Esophagus (tissue), 2 donors: ENCODE data around the gene HSPBAP1. TPM values are rescaled to one million over a fixed set of nuclear protein-coding genes. Genes with fewer than 3 reads are reported as not detected.

Experiments
- H3K27ac ChIP-seq, 2 donors: one replicate each; pipeline ENCODE4 v1.5.1; 2013; ENCODE audit warnings: low read depth in 2 of 2, mild to moderate bottlenecking in 2 of 2, inconsistent platforms in 1 of 2, low read length in 1 of 2, moderate library complexity in 1 of 2
- H3K27me3 ChIP-seq, 2 donors: one replicate each; pipeline ENCODE4 v1.6.1; 2013; ENCODE audit warnings: low read length in 2 of 2, control low read depth in 1 of 2, mild to moderate bottlenecking in 1 of 2; ENCODE audit not compliant: insufficient read depth in 2 of 2, control insufficient read depth in 1 of 2
- H3K36me3 ChIP-seq, 2 donors: one replicate each; pipeline ENCODE4 v1.6.1; 2013; ENCODE audit warnings: low read length in 1 of 2; ENCODE audit not compliant: control insufficient read depth in 2 of 2, insufficient read depth in 2 of 2
- H3K4me1 ChIP-seq, 2 donors: one replicate each; pipeline ENCODE4 v1.6.1; 2013; ENCODE audit warnings: low read length in 1 of 2; ENCODE audit not compliant: control insufficient read depth in 2 of 2, insufficient read depth in 2 of 2
- H3K4me3 ChIP-seq, 2 donors: one replicate each; pipeline ENCODE4 v1.5.1; 2013; ENCODE audit warnings: low read length in 2 of 2, mild to moderate bottlenecking in 2 of 2, low read depth in 1 of 2, moderate library complexity in 1 of 2
- H3K9me3 ChIP-seq, 2 donors: one replicate each; pipeline ENCODE4 v1.6.1; 2013; ENCODE audit warnings: mild to moderate bottlenecking in 2 of 2, low read depth in 1 of 2, low read length in 1 of 2, moderate library complexity in 1 of 2; ENCODE audit not compliant: control insufficient read depth in 2 of 2, insufficient read depth in 1 of 2
- WGBS, 2 donors: extraction: QIAGEN DNeasy Blood & Tissue Kit; methylation state at CpG; one replicate each; pipeline ENCODE4 v1.1.7; 2013; 5-methylcytosine and 5-hydroxymethylcytosine counted together
- polyA plus RNA-seq, 2 donors: library from polyadenylated mRNA; stranded (reverse); fragments of 200-250 nt; gene quantifications; one replicate each; pipeline ENCODE4 v1.2.3, GENCODE V29; 2013
- donor health status: healthy with polysubstance abuse.
- donor health status: Bipolar disorder and iron deficiency.

Gene HSPBAP1
- polyA plus RNA-seq, 2 donors, result 4.2 to 7.5 TPM

DNA sequence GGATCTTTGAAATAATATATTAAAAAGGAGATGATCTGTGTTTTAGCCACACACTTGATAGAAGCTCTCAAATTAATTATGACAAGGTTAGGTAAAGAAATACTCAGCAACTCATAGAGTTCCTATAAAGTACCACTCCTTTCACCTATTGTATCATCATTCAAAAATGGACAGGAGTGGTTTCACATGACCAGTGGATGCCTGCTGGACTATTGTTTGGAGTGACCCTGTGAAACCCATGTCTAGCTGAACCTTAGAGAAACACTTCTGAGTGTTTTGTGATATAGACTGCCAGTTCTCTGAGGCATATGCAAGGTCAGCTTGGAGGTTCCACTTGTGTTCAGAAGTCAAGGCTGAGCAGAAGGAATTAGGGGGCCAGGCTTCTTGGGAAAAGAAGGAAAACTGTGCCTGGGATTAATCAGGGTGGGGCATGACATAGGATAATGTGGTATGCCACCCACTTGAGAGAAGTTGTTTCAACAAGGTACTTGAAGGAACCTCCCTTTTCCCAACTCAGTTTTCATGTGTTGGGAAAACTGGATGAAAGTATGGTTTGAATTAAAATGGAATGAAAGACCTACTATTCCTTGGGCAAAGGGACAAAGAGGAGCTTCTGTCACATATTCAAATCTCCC lies 97.6 kb downstream of the HSPBAP1 start:
- H3K27me3 ChIP-seq, result no peaks in the 10 kb centered on the region
- H3K27ac ChIP-seq, result no peak overlapping the region
- peaks cover 8% of the 10 kb centered on the region in 2 donors for H3K36me3 ChIP-seq
- no peak overlapping the region for H3K4me3 ChIP-seq
- no peaks in the 10 kb centered on the region for H3K9me3 ChIP-seq
- H3K4me1 ChIP-seq, result no peaks in the 10 kb centered on the region

DNA sequence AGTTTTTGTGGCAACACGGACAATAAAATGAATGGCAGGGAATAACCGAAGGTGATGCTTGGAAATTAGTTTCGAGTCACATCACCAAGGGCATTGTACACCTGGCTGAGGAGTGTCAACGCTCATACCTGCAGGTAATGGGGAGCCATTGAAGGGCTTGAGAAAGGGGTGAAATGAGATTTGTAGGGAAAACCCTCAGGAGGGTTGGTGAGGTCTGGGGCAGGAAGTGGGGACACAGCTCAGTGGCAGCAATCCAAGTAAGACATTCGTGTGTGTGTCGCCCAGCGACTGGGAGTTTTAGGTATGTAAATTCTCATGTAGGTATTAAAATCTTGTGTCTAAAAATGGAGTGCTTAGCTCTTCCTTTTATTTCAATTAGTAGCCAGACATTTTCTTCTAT lies 98.7 kb downstream of the HSPBAP1 start:
- Histone ChIP-seq H3K9me3 (no peaks in the 10 kb centered on the region), H3K27ac (no peak overlapping the region), H3K36me3 (peaks cover 4 to 5% of the 10 kb centered on the region in 2 donors), H3K4me1 (no peaks in the 10 kb centered on the region), H3K4me3 (no peak overlapping the region), H3K27me3 (no peaks in the 10 kb centered on the region)
- 83 to 86% methylated on average over 7 of the region's 7 CpGs for WGBS, 2 donors

DNA sequence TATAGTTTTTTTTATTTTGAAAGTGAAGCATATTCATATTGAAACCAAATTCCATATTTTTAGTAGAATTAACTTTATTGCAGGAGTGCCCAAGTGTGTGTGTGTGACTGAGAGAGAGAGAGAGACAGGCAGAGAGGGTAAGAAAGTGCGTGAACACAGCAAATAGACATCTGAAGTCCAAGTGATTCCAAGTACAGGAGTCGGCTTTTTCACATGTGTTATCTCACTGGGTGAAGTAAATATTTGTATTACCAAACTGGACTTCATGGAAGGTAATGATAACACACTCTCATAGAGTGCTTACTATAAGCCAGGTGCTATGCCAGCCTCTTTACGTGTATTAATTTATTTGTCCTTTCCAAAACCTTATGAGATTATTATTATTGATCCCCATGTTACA lies 101.0 kb downstream of the HSPBAP1 start:
- no peaks in the 10 kb centered on the region for H3K27me3 ChIP-seq
- 64 to 83% methylated on average over 3 of the region's 3 CpGs for WGBS, 2 donors
- no peak overlapping the region for H3K27ac ChIP-seq
- no peaks in the 10 kb centered on the region for H3K9me3 ChIP-seq
- no peak overlapping the region for H3K4me3 ChIP-seq
- peaks cover 4 to 5% of the 10 kb centered on the region in 2 donors for H3K36me3 ChIP-seq
- no peaks in the 10 kb centered on the region for H3K4me1 ChIP-seq

DNA sequence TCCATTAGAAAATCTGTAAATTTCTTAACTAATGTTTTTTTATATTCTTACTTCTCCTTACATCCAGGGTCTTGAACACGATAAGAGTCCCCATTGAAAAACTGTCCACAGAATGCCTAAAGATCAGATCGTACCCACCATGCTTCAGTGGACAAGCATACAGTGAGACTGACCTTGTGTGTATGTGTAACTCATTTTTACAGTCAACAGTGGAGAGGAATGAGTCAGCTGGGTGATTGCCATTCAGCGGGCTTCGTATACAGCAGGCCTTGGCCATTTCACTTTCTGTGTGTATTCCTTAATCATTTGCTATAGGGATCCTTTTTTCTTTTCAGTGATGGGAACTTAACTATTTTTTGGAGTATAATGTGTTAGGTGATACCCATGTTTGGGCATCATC lies 102.4 kb downstream of the HSPBAP1 start:
- peaks cover 3 to 8% of the 10 kb centered on the region in 2 donors for H3K36me3 ChIP-seq
- WGBS, 2 donors, result 79 to 84% methylated on average over 4 of the region's 4 CpGs

GRCh38 chr3:122690096-122690495 lies 103.5 kb downstream of the HSPBAP1 start:
- H3K4me1 ChIP-seq, result no peaks in the 10 kb centered on the region
- no peaks in the 10 kb centered on the region for H3K9me3 ChIP-seq
- H3K36me3 ChIP-seq, result peaks cover 0 to 6% of the 10 kb centered on the region in 2 donors
- no peak overlapping the region for H3K4me3 ChIP-seq
- 91 to 95% methylated on average over 1 of the region's 1 CpG for WGBS, 2 donors
- no peak overlapping the region for H3K27ac ChIP-seq
- no peaks in the 10 kb centered on the region for H3K27me3 ChIP-seq

More for the DNA sequence above, 102.4 kb downstream of the HSPBAP1 start:
- Histone ChIP-seq H3K4me3 (no peak overlapping the region), H3K9me3 (no peaks in the 10 kb centered on the region), H3K27ac (no peak overlapping the region), H3K4me1 (no peaks in the 10 kb centered on the region), H3K27me3 (no peaks in the 10 kb centered on the region)

Other genes starting within 250 kb of the HSPBAP1 start
- 10 to 100 TPM; 17.1 to 20.0 TPM for gene PARP9, start 229.5 kb downstream of the HSPBAP1 start, polyA plus RNA-seq
- 1 to 10 TPM; 5.9 to 6.4 TPM for gene DTX3L, start 229.5 kb downstream of the HSPBAP1 start, polyA plus RNA-seq
- under 1 TPM; 0.46 to 0.94 TPM for gene PARP15, start 216.2 kb downstream of the HSPBAP1 start, polyA plus RNA-seq
- gene PARP14, start 113.0 kb downstream of the HSPBAP1 start, polyA plus RNA-seq, result 1 to 10 TPM; 5.4 to 6.6 TPM
- gene SLC49A4, start 1.2 kb upstream of the HSPBAP1 start, polyA plus RNA-seq, result 10 to 100 TPM; 10.1 to 14.3 TPM
- under 1 TPM; 0.19 to 0.28 TPM for gene SEMA5B, start 233.9 kb upstream of the HSPBAP1 start, polyA plus RNA-seq